Jurkat, Clone E6-1 (cell line): Measurements from ENCODE around the gene NPC1. TPM values are rescaled to one million over a fixed set of nuclear protein-coding genes. Genes with fewer than 3 reads are reported as not detected.
A peak's percentile ranks its signal among the peaks of the same experiment; 100 is the strongest.

Experiments
- DNase-seq: peaks from one replicate; pipeline ENCODE4 v3.0.0-alpha.2; 2011; ENCODE audit warnings: low read depth, low spot score
- H3K4me3 ChIP-seq: 2 replicates; pipeline ENCODE4 v1.5.1; 2011; ENCODE audit warnings: mild to moderate bottlenecking, low read length, control low read depth, moderate library complexity
- polyA plus RNA-seq: library from polyadenylated mRNA; unstranded; fragments of >200 nt; gene quantifications from one replicate; pipeline ENCODE4 v1.2.1, GENCODE V29; 2012; ENCODE audit warnings: missing spikeins; ENCODE audit not compliant: insufficient read length, insufficient read depth

Gene NPC1
- polyA plus RNA-seq, result 17.5 TPM

DNA sequence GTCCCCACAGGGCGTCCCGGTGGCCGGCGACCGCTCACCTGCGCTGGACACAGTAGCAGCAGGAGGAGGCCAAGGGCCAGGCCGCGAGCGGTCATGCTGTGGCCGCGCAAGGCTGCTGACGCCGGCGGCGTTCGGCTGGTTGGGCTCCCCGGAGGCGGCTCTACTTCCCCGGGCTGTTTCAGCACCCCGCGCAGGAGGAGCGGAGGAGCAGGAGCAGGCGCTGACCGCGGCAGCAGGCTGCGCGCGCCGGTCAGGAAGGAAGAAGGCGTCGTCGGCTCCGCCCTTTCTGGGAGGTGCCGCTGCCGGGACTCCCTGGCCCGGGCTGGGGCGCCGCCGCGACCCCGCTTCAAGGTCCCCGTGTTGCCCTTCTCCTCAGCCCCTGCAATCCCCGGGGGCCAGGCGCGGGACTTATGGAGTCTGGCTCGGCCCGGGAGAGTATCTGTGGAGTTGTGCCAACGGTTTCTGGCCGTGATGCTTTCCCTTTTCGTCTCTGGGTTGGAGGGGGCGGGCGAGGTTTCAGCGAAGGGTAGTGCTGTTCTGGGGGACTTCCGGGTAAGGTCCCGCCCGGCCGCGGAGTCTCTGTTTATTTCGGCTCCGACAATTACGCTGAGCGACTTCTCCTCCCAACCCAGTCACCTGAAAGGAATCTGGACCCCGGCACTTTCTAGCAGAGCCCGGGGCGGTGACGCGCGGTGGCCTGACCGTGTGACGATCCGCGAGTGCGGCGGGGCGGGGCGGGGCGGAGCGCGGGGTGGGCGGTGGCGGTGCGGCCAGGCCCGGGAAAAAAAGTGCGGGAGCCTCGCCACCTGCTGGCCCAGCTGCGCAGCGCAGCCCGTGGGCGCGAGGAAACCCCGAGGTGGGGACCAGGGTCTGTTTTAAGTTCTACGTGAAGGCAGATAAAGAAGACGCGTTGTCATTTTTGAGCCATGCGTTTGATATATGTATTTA lies at the start of gene NPC1:
NPC1 (minus strand) TSS at position 258 of the 948 bp plus-strand sequence; CDS start at position 95, 163 bp downstream.
- peak; percentile 80 for DNase-seq
- H3K4me3 ChIP-seq, result peak within 1 kb of the TSS; percentile 90

- no peak overlapping the region for H3K4me3 ChIP-seq
- DNase-seq, result no peak
Measured at GRCh38 chr18:23636071-23636399, 49.7 kb upstream of the NPC1 start.

- H3K4me3 ChIP-seq, result no peak overlapping the region
- no peak for DNase-seq
Measured at GRCh38 chr18:23635283-23636070, 49.2 kb upstream of the NPC1 start.

DNA sequence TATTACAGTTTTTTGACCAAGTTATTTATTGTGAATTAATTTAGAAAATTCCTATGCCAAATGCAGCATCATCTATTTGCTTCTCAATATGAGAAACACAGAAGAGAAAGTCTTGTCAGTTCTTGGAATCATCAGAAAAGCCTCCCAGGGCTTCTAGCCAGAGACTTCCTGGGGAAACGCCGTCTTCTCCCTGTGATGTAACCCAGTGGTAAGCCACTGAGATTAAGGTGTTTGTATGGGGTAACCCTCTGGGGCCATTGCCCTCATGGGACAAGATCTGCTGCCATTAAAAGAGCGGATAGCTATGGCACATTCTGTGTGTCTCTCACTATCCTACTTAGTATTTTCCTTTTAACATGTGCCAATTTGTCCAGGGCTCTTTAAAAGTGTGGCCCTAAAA lies 48.4 kb upstream of the NPC1 start:
- H3K4me3 ChIP-seq, result no peak overlapping the region
- no peak for DNase-seq

- no peak overlapping the region for H3K4me3 ChIP-seq
- DNase-seq, result no peak
Measured at GRCh38 chr18:23632615-23633014, 46.3 kb upstream of the NPC1 start.

DNA sequence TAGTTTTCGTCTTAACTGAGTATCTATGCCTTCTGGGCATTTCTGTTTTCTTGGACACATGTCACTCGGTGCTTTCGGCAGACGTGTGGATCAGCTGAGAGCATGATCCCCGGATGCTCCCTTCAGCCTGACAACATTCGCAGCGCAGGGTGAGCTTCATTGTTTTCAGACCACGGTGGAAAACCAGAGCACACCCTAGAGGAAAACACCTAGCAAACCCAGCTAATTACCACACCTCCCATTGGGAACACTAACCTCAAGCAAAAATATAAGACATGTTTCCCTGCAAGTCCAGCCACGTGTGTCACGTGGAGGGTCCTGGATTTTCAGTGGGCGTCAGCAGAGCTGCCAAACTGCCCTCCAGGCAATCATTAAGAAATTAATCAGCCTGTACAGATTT lies 45.4 kb upstream of the NPC1 start:
- no peak for DNase-seq
- no peak overlapping the region for H3K4me3 ChIP-seq

- H3K4me3 ChIP-seq, result no peak overlapping the region
- DNase-seq, result no peak
Measured at GRCh38 chr18:23631312-23631711, 45.0 kb upstream of the NPC1 start.

DNA sequence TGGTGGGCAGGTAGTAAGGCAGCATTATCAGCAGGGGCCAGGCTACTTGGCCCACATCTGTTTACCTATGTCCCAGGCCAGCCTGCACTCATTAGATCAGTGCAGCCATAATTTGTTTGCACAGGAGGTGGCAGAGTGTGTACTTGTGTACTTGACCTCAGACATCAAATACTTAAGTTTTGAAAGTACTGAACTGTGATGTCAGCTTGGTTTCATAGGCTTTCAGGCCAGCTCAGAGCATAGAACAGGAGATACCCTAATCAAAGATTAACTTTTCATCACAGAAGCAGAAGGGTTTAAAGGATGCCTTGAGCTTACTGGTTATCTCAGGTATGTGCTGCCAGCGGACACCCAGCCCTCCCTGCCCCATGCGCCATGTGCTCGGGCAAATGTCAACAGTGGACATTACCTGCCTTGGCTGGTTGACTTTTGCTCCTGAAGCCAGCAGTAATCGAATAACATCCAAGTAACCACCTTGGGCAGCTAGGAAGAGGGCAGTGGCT lies 43.2 kb upstream of the NPC1 start:
- no peak for DNase-seq
- no peak overlapping the region for H3K4me3 ChIP-seq

DNA sequence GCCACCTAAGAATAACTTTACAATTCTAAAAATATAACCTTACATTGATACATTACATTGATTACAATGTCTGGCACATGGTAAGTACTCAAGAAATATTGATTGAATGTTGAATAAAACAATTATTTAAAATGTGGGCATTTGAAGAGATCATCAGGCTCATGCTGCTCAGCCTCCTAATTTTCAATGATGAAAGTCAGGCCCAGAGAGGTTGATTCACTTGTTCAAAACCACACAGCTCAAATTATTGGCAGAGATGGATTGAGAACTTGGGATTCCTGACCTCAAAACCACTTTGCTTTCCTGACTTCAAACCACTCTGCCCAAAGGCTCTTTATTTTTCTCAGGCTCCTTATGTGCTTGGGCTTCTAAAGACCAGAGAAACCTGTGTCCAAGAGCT lies 41.7 kb upstream of the NPC1 start:
- H3K4me3 ChIP-seq, result no peak overlapping the region
- DNase-seq, result no peak

DNA sequence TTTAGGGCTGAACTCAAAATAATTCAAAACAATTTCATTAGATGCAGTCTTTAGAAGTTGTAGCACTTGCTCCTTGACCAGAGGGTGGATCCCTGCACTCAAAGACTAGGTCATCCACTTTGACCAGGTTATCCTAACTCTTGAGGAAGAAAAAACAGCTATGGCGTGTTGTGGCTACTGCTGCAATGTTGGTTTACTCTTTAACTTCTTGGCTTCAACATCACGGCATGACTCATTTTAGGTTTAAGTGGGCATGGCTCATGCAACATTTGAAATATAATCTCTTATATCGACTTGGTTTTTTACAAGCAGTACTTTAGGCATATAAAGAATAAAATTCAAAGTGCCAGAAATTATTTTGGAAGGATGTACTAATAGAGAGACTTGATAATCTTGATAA lies 41.0 kb upstream of the NPC1 start:
- no peak for DNase-seq

DNA sequence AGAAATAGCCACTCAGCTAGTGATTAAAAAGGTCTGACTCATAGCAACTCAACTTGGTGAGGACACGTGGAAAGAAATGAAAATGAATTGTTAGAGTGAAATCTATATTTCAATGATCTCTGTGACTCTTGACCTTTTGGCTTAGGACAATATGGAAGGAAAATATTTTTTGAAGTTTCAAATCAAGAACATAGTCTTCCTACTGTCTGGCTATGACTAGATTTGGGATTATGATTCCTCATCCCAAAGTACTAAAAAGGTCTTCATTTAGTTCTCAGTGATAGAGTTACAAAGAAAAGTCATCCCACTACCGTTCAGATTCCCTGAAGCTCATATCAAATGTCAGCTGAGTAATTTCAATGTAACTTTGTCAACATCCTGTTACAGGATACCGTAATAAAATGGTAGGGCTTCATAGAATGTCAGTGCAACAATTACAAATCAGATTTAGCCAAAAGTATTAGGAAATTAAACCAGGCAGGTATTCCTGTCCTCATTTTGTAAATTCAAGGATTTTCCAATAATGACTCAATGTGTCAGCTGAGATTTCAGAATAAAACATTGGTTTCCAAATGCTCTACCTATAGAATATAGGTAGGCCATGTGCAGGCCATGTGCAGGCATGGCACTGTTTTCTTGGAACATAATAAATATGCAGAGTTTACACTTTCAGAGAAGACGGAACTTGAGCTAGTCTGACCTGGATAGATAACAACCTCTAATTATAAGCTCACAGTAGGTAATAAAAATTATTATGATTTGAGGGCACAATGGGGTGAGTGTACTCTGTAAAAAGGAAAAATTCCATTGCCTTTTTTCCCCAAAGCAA lies 40.4 kb upstream of the NPC1 start:
- no peak overlapping the region for H3K4me3 ChIP-seq
- DNase-seq, result no peak

More for the DNA sequence above, 41.0 kb upstream of the NPC1 start:
- no peak overlapping the region for H3K4me3 ChIP-seq

- H3K4me3 ChIP-seq, result no peak overlapping the region
- DNase-seq, result no peak
Measured at GRCh38 chr18:23623040-23623439, 36.7 kb upstream of the NPC1 start.

DNA sequence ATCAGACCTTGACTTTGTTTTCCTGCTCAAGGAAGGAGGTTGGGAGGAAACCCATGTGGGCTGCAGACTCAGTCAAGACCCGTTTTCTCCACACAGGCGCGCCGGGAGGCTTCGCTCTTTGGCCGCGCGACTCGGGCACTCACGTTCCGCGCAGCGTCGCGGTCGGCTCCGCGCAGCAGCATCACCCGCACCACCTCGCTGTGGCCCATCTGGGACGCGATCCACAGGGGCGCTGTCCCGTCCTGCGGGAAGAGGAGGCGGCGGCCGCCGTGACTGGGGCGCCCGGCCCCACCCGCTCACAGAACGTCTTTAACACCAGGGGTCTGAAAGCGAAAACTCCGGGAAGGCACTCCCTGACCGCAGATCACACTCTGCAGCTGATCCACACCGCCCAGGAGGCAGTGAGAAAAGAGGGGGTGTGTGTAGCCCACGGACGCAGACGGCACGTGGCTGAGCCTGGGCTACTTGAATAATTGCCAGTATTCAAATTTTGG lies 33.1 kb upstream of the NPC1 start:
- no peak overlapping the region for H3K4me3 ChIP-seq
- DNase-seq, result no peak

- no peak for DNase-seq
- H3K4me3 ChIP-seq, result no peak overlapping the region
Measured at GRCh38 chr18:23618862-23619387, 32.6 kb upstream of the NPC1 start.

DNA sequence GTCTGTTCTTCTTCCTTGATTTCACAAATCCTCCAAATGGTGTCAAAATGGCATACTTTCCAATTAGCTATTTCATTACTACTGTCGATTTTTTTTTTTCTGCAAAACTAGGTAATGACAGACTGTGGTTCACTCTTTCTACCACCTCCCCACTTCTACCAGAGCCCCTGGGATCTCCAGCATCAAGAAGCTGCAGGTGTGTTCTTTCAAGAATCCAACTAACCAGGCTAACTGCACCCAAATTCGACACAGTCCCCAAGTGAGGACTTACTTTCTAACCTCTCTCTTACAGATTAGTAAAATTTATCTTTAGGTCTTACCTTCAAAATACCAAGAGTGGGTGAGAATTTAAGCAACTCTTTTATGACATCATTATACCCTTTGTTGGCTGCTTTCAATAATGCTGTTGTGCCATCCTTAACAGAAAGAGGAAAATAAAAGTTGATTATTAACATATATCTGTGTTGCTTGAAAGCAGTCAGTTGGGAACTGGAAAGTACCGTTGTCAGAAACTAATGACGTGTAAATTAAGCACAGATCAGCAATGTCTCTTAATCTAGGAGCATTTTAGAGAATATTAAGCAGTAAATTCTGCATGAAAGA lies 31.2 kb upstream of the NPC1 start:
- DNase-seq, result no peak
- H3K4me3 ChIP-seq, result no peak overlapping the region

DNA sequence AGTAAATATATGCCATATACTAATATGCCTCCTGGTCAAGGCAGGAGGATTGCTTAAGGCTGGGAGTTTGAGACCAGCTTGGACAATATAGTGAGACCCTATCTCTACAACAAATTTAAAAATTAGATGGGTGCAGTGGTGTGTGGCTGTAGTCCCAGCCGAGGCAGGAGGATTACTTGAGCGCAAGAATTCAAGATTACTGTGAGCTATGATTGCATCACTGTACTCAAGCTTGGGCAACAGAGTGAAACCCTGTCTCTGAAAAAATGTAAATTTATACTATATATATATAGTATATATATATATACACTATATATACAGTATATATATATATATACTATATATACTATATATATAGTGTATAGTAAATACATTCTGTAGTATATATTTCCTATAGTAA lies 30.0 kb upstream of the NPC1 start:
- no peak for DNase-seq
- H3K4me3 ChIP-seq, result no peak overlapping the region

GRCh38 chr18:23614891-23615290 lies 28.6 kb upstream of the NPC1 start:
- no peak overlapping the region for H3K4me3 ChIP-seq

DNA sequence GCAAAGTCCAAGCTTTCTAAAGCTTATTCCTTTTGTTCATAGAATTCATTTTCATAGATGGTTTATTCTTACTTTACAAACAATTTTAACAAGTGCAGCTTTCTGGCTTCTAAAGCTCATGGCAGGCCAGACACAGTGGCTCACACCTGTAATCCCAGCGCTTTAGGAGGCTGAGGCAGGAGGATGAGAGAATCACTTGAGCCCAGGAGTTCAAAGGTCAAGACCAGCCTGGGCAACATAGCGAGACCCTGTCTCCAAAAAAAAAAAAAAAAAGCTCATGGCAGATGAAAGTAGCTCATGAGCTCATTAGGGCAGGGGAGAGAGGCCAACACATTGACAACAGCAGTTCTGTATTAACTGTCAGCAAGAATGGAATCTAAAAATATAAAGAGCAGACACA lies 28.1 kb upstream of the NPC1 start:
- DNase-seq, result no peak

More at GRCh38 chr18:23614891-23615290, 28.6 kb upstream of the NPC1 start:
- DNase-seq, result no peak

More for the DNA sequence above, 28.1 kb upstream of the NPC1 start:
- no peak overlapping the region for H3K4me3 ChIP-seq
